ENCODE measurements around the gene RAI1.

- no peak for TF ChIP-seq POLR2A (IDR thresholded peaks at IDR 0.05; ENCODE audit: low read length)
- TF ChIP-seq GATA1 (IDR thresholded peaks at IDR 0.05; ENCODE audit: low read depth, low read length): no peak
These were observed 175.1 kb downstream of the RAI1 start for GRCh38 chr17:17856386-17856785.

Data from erythroblast (primary cell).